DMS53 treated with DMSO at 0.1 percent for 48 hours (cell line): ENCODE measurements around the gene CCDC157.

Experiments used
- DNase-seq: peaks from one replicate; lab custom pipeline; 2025; ENCODE audit not compliant: unreplicated experiment; lab: John Stamatoyannopoulos, UW

The CCDC157 gene

GRCh38 chr22:30411780-30412179, 55.0 kb downstream of the CCDC157 start:
- no peak for DNase-seq

GRCh38 chr22:30413001-30413400, 56.2 kb downstream of the CCDC157 start:
- no peak for DNase-seq

- DNase-seq = no peak
Observed at GRCh38 chr22:30413745-30414524, 57.1 kb downstream of the CCDC157 start.

- no peak for DNase-seq
Observed at GRCh38 chr22:30414525-30415047, 57.8 kb downstream of the CCDC157 start.

- no peak for DNase-seq
Observed at GRCh38 chr22:30416403-30416802, 59.6 kb downstream of the CCDC157 start.

GRCh38 chr22:30416837-30417236, 60.0 kb downstream of the CCDC157 start:
- no peak for DNase-seq

GRCh38 chr22:30420347-30421125, 63.7 kb downstream of the CCDC157 start:
- no peak for DNase-seq

- DNase-seq = no peak
Observed at GRCh38 chr22:30421695-30422480, 65.1 kb downstream of the CCDC157 start.

- peak; percentile 1 for DNase-seq
Observed at GRCh38 chr22:30422481-30423300, 65.9 kb downstream of the CCDC157 start.

GRCh38 chr22:30423301-30423958, 66.6 kb downstream of the CCDC157 start:
- peak; percentile 3 for DNase-seq

GRCh38 chr22:30423959-30424533, 67.2 kb downstream of the CCDC157 start:
- peak; percentile 85 for DNase-seq

GRCh38 chr22:30424534-30425326, 67.9 kb downstream of the CCDC157 start:
- peak; percentile 18 for DNase-seq

- peak; percentile 15 for DNase-seq
Observed at GRCh38 chr22:30425327-30425615, 68.5 kb downstream of the CCDC157 start.

- DNase-seq = no peak
Observed at GRCh38 chr22:30425616-30426387, 69.0 kb downstream of the CCDC157 start, which contains the start of gene MTFP1. Gene MTFP1, plus strand, starts transcription at chr22:30425768. Its CDS starts 112 bp downstream, at chr22:30425880.
